ENCODE measurements around the gene ACSM2B. TPM values are rescaled to one million over a fixed set of nuclear protein-coding genes. Genes with fewer than 3 reads are reported as not detected.

The ACSM2B gene
- total and polyA plus RNA-seq, 2 donors (not counting 3 experiments of a cell fraction or from before 2014, with no cell fraction given): 0.07 TPM; not detected in 1

DNA sequence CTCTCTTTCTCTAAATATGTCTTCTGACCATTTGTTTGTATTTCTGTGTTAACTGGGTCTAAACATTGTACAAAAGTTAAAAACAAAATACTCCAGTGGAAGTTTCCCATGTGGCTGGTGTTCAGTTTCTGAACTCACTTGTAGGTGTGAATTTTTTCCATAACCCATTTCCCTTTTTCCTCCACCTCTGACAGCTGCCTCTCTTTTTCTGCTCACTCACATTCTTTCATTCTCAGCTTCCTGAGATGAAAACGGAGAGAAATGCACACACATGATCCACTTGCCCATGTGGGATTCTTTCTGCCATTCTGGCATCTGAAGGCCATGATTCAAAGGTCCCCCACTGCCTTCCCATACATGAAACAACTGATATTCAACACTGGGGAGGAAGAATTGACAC lies 41.1 kb upstream of the ACSM2B start:
- Histone ChIP-seq H3K36me3 (ENCODE audit: control insufficient read depth in 2 of 2, extremely low read depth in 1 of 2, insufficient read depth in 2 of 2, low read length in 2 of 2) (no peaks in the 10 kb centered on the region), H3K79me2 (ENCODE audit: control insufficient read depth, insufficient read depth, low read length) (no peaks in the 10 kb centered on the region), H3K9me3 (replicated peaks; ENCODE audit: control insufficient read depth, insufficient read depth, low read length) (no peaks in the 10 kb centered on the region), H3K4me3 (replicated peaks in 1 of 3; ENCODE audit: insufficient read depth in 1 of 3, low read depth in 1 of 3, low read length in 3 of 3) (no peak overlapping the region), H3K9ac (replicated peaks; ENCODE audit: extremely low read depth, insufficient read depth, low read length) (no peak overlapping the region), H3K4me1 (ENCODE audit: control insufficient read depth, extremely low read depth, insufficient read depth, low read length) (no peaks in the 10 kb centered on the region), H3K27me3 (ENCODE audit: control insufficient read depth in 2 of 2, insufficient read depth in 2 of 2, low read length in 2 of 2) (no peaks in the 10 kb centered on the region), H3K27ac (ENCODE audit: insufficient read depth, low read depth, low read length) (no peak overlapping the region), H3K4me2 (ENCODE audit: insufficient read depth, low read length) (no peak overlapping the region), H3K9me1 (replicated peaks; ENCODE audit: control insufficient read depth, extremely low read depth, insufficient read depth, low read length) (no peaks in the 10 kb centered on the region), H4K20me1 (replicated peaks; ENCODE audit: control insufficient read depth, extremely low read depth, insufficient read depth, low read length) (no peaks in the 10 kb centered on the region), H2AFZ (ENCODE audit: low read depth, low read length) (no peak overlapping the region)
- no TSS peak for BruUV-seq (replicated peaks)
- intact Hi-C loops (cut with micrococcal nuclease) (no loop called here), dilution Hi-C loops (cut with MboI; ENCODE audit: extremely low pct_ligation_motif_present, low sequenced_read_pairs) (no loop called here)
- ChIA-PET POLR2A (no interaction called here), CTCF (no interaction called here)
- DNase-seq (ENCODE audit: low read depth, low spot score) (no peak), FAIRE-seq (no peak)
- TF ChIP-seq POLR2A (IDR thresholded peaks at IDR 0.05; ENCODE audit: low read depth, low read length): no peak

DNA sequence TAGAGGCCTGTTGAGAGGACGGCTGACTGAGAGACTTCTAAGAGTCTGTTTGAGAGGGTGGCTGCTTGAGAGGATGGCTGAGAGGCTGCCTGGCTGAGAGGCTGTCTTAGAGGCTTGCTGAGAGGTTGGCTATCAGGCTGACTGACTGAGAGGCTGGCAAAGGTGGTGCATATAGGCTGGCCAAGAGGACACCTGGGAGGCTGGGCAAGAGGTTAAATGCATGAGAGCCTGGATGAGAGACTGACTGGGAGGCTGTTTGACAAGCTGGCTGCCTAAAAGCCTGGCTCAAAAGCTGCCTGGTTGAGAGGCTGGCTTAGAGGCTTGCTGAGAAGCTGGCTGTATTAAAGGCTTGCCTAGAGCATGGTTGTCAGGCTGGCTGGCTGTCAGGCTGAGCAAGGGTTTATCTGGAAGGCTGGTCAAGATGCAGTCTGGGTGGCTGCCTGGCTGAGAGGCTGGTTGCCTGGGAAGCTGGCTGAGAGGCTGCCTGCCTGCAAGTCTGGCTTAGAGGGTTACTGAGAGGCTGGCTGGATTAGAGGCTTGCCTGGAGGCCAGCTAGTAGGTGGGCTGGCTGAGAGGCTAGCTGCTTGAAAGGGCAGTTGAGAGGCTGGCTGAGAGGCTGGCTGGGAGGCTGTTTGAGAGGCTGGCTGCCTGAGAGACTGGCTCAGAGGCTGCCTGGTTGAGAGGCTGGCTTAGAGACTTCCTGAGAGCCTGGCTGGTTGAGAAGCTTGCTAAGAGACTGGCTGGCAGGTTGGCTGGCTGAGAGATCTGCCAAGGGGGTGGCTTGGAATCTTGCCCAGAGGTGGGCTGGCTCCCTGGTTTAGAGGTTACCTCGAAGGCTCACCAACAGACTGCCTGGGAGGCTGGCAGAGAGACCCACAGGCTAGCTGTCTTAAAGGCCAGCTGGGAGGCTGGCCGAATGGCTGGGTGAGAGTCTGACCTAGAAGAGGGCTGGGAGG lies 38.3 kb upstream of the ACSM2B start:
- intact Hi-C loops (cut with micrococcal nuclease) (no loop called here), dilution Hi-C loops (cut with MboI; ENCODE audit: extremely low pct_ligation_motif_present, low sequenced_read_pairs) (no loop called here)
- Histone ChIP-seq H4K20me1 (replicated peaks; ENCODE audit: control insufficient read depth, extremely low read depth, insufficient read depth, low read length) (no peaks in the 10 kb centered on the region), H3K79me2 (ENCODE audit: control insufficient read depth, insufficient read depth, low read length) (no peaks in the 10 kb centered on the region), H3K27ac (ENCODE audit: insufficient read depth, low read depth, low read length) (no peak overlapping the region), H3K4me2 (ENCODE audit: insufficient read depth, low read length) (no peak overlapping the region), H3K4me1 (ENCODE audit: control insufficient read depth, extremely low read depth, insufficient read depth, low read length) (no peaks in the 10 kb centered on the region), H3K27me3 (ENCODE audit: control insufficient read depth in 2 of 2, insufficient read depth in 2 of 2, low read length in 2 of 2) (no peaks in the 10 kb centered on the region), H3K9me3 (replicated peaks; ENCODE audit: control insufficient read depth, insufficient read depth, low read length) (no peaks in the 10 kb centered on the region), H3K9me1 (replicated peaks; ENCODE audit: control insufficient read depth, extremely low read depth, insufficient read depth, low read length) (no peaks in the 10 kb centered on the region), H3K36me3 (ENCODE audit: control insufficient read depth in 2 of 2, extremely low read depth in 1 of 2, insufficient read depth in 2 of 2, low read length in 2 of 2) (no peaks in the 10 kb centered on the region), H3K4me3 (replicated peaks in 1 of 3; ENCODE audit: insufficient read depth in 1 of 3, low read depth in 1 of 3, low read length in 3 of 3) (no peak overlapping the region), H3K9ac (replicated peaks; ENCODE audit: extremely low read depth, insufficient read depth, low read length) (no peak overlapping the region), H2AFZ (ENCODE audit: low read depth, low read length) (no peak overlapping the region)
- ChIA-PET POLR2A (no interaction called here), CTCF (no interaction called here)
- DNase-seq (ENCODE audit: low read depth, low spot score): no peak
- no peak for TF ChIP-seq JUN (IDR thresholded peaks at IDR 0.05; ENCODE audit: borderline replicate concordance, insufficient read depth, insufficient read length, low read depth)
- TF ChIP-seq, protein P1, sequence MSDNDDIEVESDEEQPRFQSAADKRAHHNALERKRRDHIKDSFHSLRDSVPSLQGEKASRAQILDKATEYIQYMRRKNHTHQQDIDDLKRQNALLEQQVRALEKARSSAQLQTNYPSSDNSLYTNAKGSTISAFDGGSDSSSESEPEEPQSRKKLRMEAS (IDR thresholded peaks at IDR 0.05; ENCODE audit: insufficient read depth, insufficient read length): no peak
- TF ChIP-seq GATA2 (IDR thresholded peaks at IDR 0.05; ENCODE audit: insufficient read depth, insufficient read length, low read depth, low read length): no peak
- TF ChIP-seq, protein P2, sequence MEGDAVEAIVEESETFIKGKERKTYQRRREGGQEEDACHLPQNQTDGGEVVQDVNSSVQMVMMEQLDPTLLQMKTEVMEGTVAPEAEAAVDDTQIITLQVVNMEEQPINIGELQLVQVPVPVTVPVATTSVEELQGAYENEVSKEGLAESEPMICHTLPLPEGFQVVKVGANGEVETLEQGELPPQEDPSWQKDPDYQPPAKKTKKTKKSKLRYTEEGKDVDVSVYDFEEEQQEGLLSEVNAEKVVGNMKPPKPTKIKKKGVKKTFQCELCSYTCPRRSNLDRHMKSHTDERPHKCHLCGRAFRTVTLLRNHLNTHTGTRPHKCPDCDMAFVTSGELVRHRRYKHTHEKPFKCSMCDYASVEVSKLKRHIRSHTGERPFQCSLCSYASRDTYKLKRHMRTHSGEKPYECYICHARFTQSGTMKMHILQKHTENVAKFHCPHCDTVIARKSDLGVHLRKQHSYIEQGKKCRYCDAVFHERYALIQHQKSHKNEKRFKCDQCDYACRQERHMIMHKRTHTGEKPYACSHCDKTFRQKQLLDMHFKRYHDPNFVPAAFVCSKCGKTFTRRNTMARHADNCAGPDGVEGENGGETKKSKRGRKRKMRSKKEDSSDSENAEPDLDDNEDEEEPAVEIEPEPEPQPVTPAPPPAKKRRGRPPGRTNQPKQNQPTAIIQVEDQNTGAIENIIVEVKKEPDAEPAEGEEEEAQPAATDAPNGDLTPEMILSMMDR (IDR thresholded peaks at IDR 0.05; ENCODE audit: extremely low read depth in 1 of 2, insufficient read depth in 1 of 2, low read depth in 1 of 2, low read length in 2 of 2): no peak
- TF ChIP-seq MYC (IDR thresholded peaks at IDR 0.05; ENCODE audit: low read depth, low read length): no peak
- no peak for TF ChIP-seq EZH2 (IDR thresholded peaks at IDR 0.05; ENCODE audit: borderline replicate concordance, low read depth, low read length, severe bottlenecking)
- TF ChIP-seq POLR2A (IDR thresholded peaks at IDR 0.05; ENCODE audit: low read depth, low read length): no peak
- TF ChIP-seq FOS (IDR thresholded peaks at IDR 0.05; ENCODE audit: borderline replicate concordance, insufficient read depth, low read length): no peak
- no peak for TF ChIP-seq POLR2AphosphoS5 (IDR thresholded peaks at IDR 0.05; ENCODE audit: insufficient read depth, low read depth, low read length)
- BruUV-seq (replicated peaks): no TSS peak
- FAIRE-seq: no peak
